ENCODE data around the gene DEPDC7. TPM values are rescaled to one million over a fixed set of nuclear protein-coding genes. Genes with fewer than 3 reads are reported as not detected.
"Not testable (repeated sequence)": the region's sequence is repeated elsewhere in the genome, so short reads cannot be mapped to it uniquely, and the experiment has no call there.

Gene DEPDC7
- total RNA-seq, 1 donor: 14.5 TPM

- Histone ChIP-seq H3K36me3 (ENCODE audit: insufficient read depth, low read length) (peaks cover 9% of the 10 kb centered on the region), H3K9me3 (ENCODE audit: low read depth, low read length) (no peaks in the 10 kb centered on the region), H3K4me3 (ENCODE audit: insufficient read depth, low read length) (no peak overlapping the region), H3K4me2 (ENCODE audit: insufficient read depth, low read length) (peak overlapping the region; percentile 34), H3K79me2 (ENCODE audit: insufficient read depth, low read length) (peaks cover 12% of the 10 kb centered on the region), H3K27ac (ENCODE audit: low read depth, low read length) (no peak overlapping the region), H3K4me1 (ENCODE audit: insufficient read depth, low read length) (peaks cover 19% of the 10 kb centered on the region), H2AFZ (ENCODE audit: low read length) (no peak overlapping the region), H3K27me3 (ENCODE audit: insufficient read depth, low read length) (no peaks in the 10 kb centered on the region), H4K20me1 (ENCODE audit: insufficient read depth, low read length) (peaks cover 3% of the 10 kb centered on the region)
- no peak for TF ChIP-seq CTCF (IDR thresholded peaks at IDR 0.05; ENCODE audit: extremely low read depth, low read depth, low read length)
- DNase-seq (ENCODE audit: insufficient read length, low spot score, missing footprints): no peak
These were observed 11.6 kb downstream of the DEPDC7 start for GRCh38 chr11:33027233-33027632.

GRCh38 chr11:33027846-33028536, 12.3 kb downstream of the DEPDC7 start:
- H2AFZ ChIP-seq (ENCODE audit: low read length): no peak overlapping the region
- peaks cover 9% of the 10 kb centered on the region for H3K36me3 ChIP-seq (ENCODE audit: insufficient read depth, low read length)
- no peak overlapping the region for H3K4me3 ChIP-seq (ENCODE audit: insufficient read depth, low read length)
- no peaks in the 10 kb centered on the region for H3K27me3 ChIP-seq (ENCODE audit: insufficient read depth, low read length)
- no peaks in the 10 kb centered on the region for H3K9me3 ChIP-seq (ENCODE audit: low read depth, low read length)
- H3K4me2 ChIP-seq (ENCODE audit: insufficient read depth, low read length): peak overlapping the region; percentile 34
- no peak overlapping the region for H3K27ac ChIP-seq (ENCODE audit: low read depth, low read length)
- DNase-seq (ENCODE audit: insufficient read length, low spot score, missing footprints): no peak
- H3K79me2 ChIP-seq (ENCODE audit: insufficient read depth, low read length): peaks cover 12% of the 10 kb centered on the region
- H3K4me1 ChIP-seq (ENCODE audit: insufficient read depth, low read length): peaks cover 19% of the 10 kb centered on the region
- H4K20me1 ChIP-seq (ENCODE audit: insufficient read depth, low read length): peaks cover 3% of the 10 kb centered on the region
- no peak for TF ChIP-seq CTCF (IDR thresholded peaks at IDR 0.05; ENCODE audit: extremely low read depth, low read depth, low read length)

GRCh38 chr11:33028537-33028914, 12.8 kb downstream of the DEPDC7 start:
- no peak for TF ChIP-seq CTCF (IDR thresholded peaks at IDR 0.05; ENCODE audit: extremely low read depth, low read depth, low read length)
- Histone ChIP-seq H4K20me1 (ENCODE audit: insufficient read depth, low read length) (peaks cover 3% of the 10 kb centered on the region), H3K36me3 (ENCODE audit: insufficient read depth, low read length) (peaks cover 9% of the 10 kb centered on the region), H3K27me3 (ENCODE audit: insufficient read depth, low read length) (no peaks in the 10 kb centered on the region), H3K4me2 (ENCODE audit: insufficient read depth, low read length) (peak overlapping the region; percentile 34), H3K79me2 (ENCODE audit: insufficient read depth, low read length) (peaks cover 12% of the 10 kb centered on the region), H3K27ac (ENCODE audit: low read depth, low read length) (no peak overlapping the region), H3K9me3 (ENCODE audit: low read depth, low read length) (no peaks in the 10 kb centered on the region), H2AFZ (ENCODE audit: low read length) (no peak overlapping the region), H3K4me1 (ENCODE audit: insufficient read depth, low read length) (peaks cover 19% of the 10 kb centered on the region), H3K4me3 (ENCODE audit: insufficient read depth, low read length) (no peak overlapping the region)
- no peak for DNase-seq (ENCODE audit: insufficient read length, low spot score, missing footprints)

GRCh38 chr11:33029218-33029617, 13.5 kb downstream of the DEPDC7 start:
- not testable (repeated sequence) for H3K27ac ChIP-seq (ENCODE audit: low read depth, low read length); H3K79me2 ChIP-seq (ENCODE audit: insufficient read depth, low read length); H3K4me2 ChIP-seq (ENCODE audit: insufficient read depth, low read length)

More at GRCh38 chr11:33029218-33029617, 13.5 kb downstream of the DEPDC7 start:
- H3K36me3 ChIP-seq (ENCODE audit: insufficient read depth, low read length); DNase-seq (ENCODE audit: insufficient read length, low spot score, missing footprints); H3K27me3 ChIP-seq (ENCODE audit: insufficient read depth, low read length); H2AFZ ChIP-seq (ENCODE audit: low read length); H4K20me1 ChIP-seq (ENCODE audit: insufficient read depth, low read length); H3K9me3 ChIP-seq (ENCODE audit: low read depth, low read length); H3K4me3 ChIP-seq (ENCODE audit: insufficient read depth, low read length): not testable (repeated sequence)
- peaks cover 19% of the 10 kb centered on the region for H3K4me1 ChIP-seq (ENCODE audit: insufficient read depth, low read length)
